HG03045 (cell line): ENCODE results near the gene TOP3A.

ENCODE experiments used
- ATAC-seq: cut with Tn5 transposase; IDR thresholded peaks from one replicate; pipeline ENCODE4 v1.9.1; 2021; ENCODE audit warnings: mild to moderate bottlenecking, moderate library complexity; ENCODE audit not compliant: unreplicated experiment

TOP3A gene

DNA sequence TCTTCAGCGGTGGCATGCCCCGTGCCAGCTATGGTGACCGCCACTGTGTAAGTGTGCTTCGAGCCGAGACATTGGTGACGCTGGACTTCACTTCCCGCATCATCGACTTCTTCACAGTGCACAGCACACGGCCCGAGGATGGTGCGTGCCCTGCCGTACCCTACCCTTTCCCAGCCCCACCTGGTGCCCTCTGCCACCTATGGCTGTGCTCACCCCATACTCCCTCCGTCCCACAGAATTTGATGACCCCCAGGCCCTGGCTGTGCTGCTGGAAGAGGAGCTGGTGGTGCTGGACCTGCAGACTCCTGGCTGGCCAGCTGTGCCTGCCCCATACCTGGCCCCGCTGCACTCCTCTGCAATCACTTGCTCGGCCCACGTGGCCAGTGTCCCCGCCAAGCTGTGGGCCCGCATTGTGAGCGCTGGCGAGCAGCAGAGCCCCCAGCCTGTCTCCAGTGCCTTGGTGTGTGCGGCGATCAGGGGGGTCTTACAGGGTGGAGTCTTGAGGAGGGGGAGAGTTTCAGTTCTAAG is 79.9 kb downstream of the TOP3A start:
- ATAC-seq, result no peak

DNA sequence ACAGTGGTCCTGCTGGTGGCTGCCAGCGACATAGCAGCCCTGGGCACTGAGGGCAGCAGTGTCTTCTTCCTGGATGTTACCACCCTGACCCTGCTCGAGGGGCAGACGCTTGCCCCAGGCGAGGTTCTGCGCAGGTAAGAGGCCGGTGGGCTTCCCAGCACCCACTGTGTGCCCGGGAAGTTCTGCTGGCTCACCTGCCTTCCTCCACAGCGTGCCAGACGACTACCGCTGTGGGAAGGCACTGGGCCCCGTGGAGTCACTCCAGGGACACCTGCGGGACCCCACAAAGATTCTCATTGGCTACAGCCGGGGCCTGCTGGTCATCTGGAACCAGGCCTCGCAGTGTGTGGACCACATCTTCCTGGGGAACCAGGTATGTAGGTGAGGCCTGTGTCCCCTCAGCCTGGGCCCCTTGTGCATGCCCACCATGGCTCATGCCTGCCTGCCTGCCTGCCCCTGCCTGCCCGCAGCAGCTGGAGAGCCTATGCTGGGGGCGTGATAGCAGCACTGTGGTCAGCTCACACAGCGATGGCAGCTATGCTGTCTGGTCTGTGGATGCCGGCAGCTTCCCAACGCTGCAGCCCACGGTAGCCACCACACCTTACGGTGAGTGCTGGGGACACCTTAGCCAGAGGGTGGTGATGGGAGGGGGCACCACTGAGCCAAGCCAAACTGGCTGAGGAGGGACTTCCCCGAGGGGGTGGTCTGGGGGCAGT is 80.8 kb downstream of the TOP3A start:
- ATAC-seq, result no peak

DNA sequence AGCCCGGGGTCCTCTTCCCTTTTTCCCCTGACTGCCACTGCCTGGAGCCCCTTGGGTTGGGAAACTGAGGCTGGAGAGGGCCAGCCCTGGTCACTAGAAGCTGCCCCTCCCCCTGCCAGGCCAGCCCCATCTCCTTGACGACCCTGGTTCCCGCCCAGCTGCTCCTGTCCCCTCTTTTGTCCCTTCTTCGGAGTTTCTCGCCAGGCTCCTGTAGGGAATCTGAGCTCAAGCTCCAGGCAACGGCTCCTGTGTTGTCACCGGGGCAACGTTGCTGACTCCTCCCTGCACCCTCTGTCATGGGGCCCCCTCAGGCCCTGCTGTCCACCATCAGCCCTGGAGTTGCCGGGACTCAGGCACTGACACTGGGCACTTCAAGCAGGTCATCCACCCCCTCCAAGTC is 83.6 kb downstream of the TOP3A start:
- ATAC-seq, result no peak

DNA sequence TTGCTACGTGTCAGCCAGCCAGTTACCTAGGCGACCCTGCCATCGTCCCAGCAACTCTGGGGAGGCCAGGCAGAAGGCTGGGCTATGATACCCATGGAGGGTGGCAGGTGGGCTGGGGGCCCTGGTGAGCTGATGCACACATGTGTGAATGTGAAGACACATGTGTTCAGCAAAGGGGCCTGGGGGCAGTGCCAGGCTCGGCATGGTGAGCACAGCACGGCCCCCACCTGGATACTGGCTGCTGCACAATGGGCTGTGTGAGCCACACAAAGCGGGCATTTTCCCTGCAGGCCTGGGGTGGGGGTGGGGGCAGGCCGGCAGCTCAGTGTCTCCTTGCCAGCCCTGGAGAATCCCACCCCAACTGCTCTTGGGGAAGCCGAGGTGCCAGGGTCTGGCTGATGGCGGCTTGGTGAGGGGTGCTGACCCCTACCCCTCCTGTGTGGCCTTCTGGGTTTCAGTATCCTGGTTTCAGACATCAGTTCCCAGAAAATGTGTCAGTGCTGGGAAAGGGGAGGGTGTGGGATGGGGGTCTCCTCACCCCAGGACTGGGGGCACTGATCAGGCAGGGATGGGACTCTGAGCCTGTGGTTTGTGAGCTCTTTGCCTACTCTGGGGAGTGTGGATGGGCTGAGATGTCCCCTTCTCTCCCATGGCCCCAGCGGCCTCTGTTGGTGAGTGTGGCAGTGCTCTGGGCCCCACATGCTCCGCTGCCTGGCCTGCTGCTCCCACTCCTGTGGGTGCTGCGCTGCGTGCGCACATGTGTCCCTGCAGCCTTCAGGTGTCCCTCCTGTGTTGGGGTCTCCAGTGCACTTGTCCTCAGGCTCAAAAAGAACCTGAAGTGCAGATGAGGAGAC is 84.3 kb downstream of the TOP3A start:
- ATAC-seq, result no peak

DNA sequence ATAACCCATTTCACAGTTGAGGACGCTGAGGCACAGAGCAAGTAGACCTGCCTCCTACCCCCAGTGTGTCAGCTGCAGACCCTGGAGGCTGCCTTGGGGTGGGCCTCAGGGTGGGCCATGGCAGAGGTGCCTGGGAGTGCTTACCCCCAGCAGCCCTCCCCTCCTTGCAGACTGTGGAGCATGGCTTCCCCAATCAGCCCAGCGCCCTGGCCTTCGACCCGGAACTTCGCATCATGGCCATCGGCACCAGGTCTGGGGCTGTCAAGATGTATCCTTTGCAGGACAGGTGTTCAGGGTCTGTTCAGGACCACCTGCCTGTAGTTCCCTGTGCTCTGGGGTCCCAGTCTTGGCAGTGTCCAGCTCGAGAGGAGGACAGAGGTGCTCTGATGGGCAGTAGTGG is 85.0 kb downstream of the TOP3A start:
- ATAC-seq, result no peak

DNA sequence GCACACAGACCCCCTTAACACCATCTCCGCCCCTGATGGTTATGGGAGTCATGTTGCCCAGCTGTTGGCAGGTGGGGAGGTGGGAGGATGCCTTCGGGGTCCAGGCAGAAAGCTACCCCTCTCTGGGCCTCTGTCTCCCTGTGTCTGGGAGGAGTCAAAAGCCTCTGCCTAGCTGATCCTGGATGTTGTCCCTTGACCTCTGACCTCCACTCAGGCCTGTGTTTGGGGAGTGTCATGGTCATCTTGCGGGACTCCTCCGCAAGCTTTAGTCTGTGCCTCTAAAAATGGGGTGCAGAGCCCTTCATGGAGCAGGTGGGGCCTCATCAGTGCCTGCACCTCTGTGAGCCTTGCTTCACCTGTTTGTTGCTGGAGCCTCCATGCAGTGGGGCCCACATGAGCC is 85.5 kb downstream of the TOP3A start:
- ATAC-seq, result no peak

DNA sequence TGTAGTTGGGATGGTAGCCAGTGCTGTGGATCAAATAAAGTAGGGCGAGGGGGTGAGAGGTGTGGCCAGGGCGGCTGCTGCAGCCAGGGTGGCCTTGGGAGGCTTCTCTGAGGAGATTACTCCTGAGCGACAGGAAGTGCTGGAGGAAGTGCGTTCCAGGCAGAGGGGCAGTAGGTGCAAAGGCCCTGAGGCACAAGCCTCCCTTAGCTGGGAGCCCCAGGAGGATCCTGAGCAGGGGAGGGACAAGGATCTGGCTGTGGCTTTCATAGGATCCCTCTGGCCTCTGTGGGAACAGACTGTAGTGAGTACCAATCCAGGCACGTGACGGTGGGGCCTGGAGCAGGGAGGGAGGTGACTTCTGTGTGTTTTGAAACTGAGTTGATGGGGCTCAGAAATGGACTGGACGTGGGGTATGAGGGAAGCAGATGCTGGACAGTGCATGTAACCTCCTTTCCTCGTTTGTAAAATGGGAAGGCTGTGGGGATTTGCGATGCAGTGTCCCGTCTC is 86.6 kb downstream of the TOP3A start:
- no peak for ATAC-seq

DNA sequence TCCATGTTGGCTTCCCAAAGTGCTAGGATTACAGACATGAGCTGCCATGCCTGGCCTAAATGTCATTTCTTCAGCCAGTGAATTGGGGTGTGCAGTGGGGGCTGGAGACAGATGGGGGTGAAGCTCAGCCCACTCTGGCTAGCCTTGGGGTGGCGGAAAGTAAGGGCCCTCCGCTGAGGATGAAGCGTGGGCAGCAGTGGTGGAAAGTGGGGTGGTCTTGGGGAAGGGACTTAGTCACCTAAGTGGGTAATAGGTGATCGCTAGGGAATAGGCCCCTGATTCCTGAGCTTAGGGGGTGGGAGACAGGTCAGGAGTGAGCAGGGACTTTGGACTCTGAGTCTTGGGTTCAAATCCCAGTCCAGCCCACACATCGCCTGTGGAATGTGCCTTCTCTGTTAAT is 87.2 kb downstream of the TOP3A start:
- no peak for ATAC-seq

DNA sequence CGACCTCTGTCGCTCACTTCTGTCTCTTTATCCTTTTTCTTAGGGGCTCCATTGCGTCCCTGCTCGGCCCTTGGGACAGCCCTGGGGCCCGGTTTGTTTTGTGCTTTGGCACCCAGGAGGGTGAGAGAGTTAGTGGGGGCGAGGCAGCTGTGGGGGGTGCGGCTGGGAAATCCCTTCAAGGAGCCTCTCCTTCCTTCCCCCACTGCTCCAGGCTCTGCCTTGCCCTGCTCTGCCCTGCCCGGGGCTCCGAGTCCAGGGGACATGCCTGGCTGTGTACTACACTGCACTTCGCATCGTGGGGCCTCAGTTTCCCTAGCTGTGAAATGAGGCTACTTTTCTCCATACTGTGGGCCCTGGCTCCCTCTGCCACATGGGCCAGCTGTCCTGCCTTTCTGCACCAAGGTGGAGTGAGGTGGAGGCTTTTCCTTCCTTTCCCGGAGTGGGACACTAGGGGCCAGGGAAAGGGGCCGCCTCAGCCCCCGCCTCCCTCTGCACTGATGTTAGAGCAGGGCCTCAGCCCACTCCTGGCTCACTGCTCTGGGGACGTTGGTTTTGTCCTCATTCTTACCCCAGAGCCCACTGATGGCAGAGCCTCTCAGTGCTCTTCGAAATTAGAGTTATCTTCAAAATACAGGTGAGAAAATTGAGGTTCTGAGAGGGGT is 88.4 kb downstream of the TOP3A start:
- no peak for ATAC-seq

DNA sequence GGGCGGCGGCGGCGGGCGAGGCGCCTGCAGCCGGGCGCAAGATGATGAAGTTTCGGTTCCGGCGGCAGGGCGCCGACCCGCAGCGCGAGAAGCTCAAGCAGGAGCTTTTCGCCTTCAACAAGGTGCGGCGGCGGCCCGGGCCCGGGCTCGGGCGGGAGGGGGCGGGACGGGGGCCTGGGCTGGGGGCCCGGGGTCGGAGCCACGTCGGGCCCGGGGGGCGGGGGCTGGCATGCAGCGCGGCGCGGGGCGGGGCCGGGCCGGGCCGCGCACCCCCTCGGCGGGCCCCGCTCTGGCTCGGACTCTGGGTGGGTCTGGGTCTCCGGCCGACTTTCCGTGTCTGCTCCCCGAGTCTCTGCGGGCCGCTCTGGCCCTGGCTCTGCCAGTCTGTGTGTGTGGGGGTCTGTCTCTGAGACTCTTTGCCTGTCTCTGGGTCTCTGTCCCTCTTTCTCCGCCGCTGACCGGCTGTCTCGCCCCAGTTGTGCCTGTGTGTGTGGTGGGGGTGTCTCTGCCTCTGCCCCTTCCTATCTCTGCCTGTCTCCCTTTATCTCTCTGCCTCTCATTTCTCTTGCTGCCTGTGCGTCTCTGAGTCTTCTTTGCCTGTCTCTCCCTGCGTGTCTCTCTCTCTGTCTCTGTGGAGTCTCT is 89.0 kb downstream of the TOP3A start:
- ATAC-seq, result peak; percentile 29

DNA sequence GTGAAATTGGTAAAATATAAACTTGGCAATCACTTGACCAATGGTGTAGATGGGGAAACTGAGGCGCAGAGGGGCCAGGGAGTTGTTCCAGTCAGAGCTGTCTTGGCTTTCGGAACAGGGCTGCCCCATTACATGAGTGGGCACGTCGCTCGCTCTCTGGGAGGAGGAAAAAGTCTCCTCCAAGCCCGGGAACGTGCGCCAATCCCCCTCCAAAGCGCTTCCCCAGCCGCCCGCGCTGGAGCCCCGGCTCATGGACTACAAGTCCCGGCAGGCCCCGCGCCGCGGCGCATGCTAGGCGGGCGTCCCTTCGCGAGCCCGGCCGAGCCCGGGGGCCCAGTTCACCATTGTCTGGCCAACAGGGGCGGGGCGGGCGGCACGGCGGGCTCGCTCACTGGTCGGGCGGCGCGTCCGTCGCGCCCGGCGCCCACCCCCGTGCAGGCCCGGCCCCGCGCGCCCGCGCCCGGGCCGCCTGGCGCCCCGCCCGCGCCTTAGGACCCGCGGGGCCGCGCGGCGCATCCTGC is 89.6 kb downstream of the TOP3A start, which contains the start of gene LLGL1:
Gene LLGL1 (plus strand): TSS at position 515 of the 521 bp plus-strand sequence. CDS start 48 bp downstream, outside the sequence.
- peak; percentile 83 for ATAC-seq

DNA sequence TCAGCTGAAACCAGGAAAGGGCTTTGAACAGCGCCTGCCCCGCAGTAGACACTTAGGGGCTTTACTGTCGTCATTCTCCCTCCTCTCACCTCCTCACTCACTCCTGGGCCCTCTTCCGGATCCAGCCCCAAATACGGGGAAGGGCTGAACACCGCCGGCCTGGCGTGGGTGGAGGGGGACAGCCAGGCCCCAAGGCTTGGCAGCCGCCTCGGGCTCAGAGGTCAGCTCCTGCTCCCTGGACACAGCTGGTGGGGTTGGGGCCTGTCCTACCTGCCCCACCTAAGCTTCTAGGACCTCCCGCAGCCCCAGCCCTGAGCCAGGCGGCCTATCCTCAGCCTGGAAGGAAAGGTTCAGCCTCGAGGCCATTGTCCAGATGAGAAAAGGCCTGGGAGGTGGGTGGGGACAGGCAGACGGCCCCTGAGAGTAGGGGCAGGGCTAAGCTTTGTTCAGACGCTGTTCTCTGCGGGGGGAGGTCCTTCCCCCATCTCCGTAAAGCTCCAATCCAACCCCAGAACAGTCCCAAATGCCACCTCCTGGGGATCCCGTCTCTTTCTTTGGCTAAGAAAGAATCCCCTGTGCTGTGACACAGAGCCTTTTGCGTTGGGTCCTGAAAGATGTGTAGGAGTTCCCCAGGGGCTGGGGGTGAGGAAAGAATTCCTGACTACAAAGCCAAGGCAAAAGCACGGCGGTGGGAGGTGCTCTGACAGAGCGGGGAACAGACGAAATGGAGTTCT is 90.2 kb downstream of the TOP3A start:
- ATAC-seq, result no peak

DNA sequence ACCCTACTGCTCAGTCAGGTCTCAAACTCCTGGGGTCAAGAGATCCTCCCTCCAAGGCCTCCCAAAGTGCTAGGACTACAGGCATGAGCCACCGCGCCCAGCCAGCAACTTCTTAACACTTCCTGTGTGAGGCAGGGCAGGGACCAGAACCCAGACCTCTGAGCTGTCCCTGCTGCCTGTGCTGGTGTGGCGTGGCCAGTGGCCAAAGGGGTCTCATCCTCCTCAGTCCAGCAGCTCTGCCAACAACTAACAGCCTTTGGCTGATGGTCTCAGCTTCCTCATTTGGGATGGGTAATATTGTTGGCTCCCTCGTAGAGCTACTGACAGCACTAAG is 90.8 kb downstream of the TOP3A start:
- ATAC-seq, result no peak
